Ovary (tissue), 9 donors: ENCODE measurements around the gene HRG. TPM values are rescaled to one million over a fixed set of nuclear protein-coding genes. Genes with fewer than 3 reads are reported as not detected.

Experiments
- DNase-seq, 5 donors: peaks; one replicate each; pipeline ENCODE4 v3.0.0-alpha.2; 2019 to 2020
- H3K27ac ChIP-seq, 2 donors: fragments of 200-600 bp; one replicate each; pipeline versions ENCODE4 v1.5.1 to v1.8.0; 2019 to 2022
- H3K27me3 ChIP-seq: fragments of 200-600 bp; one replicate; pipeline ENCODE4 v1.8.0; 2022
- H3K36me3 ChIP-seq: fragments of 200-600 bp; sonication (generic); one replicate; pipeline ENCODE4 v1.5.1; 2019
- H3K4me1 ChIP-seq: one replicate; pipeline ENCODE4 v1.8.1; 2013; ENCODE audit warnings: mild to moderate bottlenecking, moderate library complexity; ENCODE audit not compliant: insufficient read depth
- H3K4me3 ChIP-seq: fragments of 200-600 bp; sonication (generic); one replicate; pipeline ENCODE4 v1.5.1; 2017
- H3K9me3 ChIP-seq, 2 donors: fragments of 200-600 bp in 1 of 2; sonication (generic) in 1 of 2; one replicate each; pipeline versions ENCODE4 v1.5.1 to v1.8.1; 2013 to 2019; ENCODE audit warnings: mild to moderate bottlenecking in 1 of 2, moderate library complexity in 1 of 2
- CTCF ChIP-seq, 3 donors: fragments of 450-650 bp in 2 of 3; fragments of 200-600 bp in 1 of 3; IDR thresholded peaks; one replicate each; pipeline versions ENCODE4 v1.5.1 to v1.8.0; 2016 to 2022; ENCODE audit warnings: antibody characterized with exemption in 3 of 3, mild to moderate bottlenecking in 1 of 3
- EP300 ChIP-seq: sonication (generic); formaldehyde crosslinking; IDR thresholded peaks from one replicate; pipeline ENCODE4 v1.6.1; 2017; ENCODE audit warnings: antibody characterized with exemption
- POLR2A ChIP-seq: fragments of 450-650 bp; IDR thresholded peaks from one replicate; pipeline ENCODE4 v1.6.1; 2017; ENCODE audit warnings: antibody characterized with exemption, mild to moderate bottlenecking, moderate library complexity
- WGBS, 3 donors: extraction: QIAGEN DNeasy Blood & Tissue Kit in 1 of 3; methylation state at CpG; one replicate each; pipeline versions ENCODE4 v1.1.5 to v1.1.7; 2013 to 2017; 5-methylcytosine and 5-hydroxymethylcytosine counted together
- intact Hi-C, 4 donors: fragments of 100-400 bp; cut with DNase I; formaldehyde crosslinking; loops; one replicate each; pipeline versions ENCODE4 v1.11.0 to v1.15.1; 2022 to 2023
- polyA plus RNA-seq, 2 donors: library from polyadenylated mRNA; stranded (reverse); fragments of 200-250 nt in 1 of 2; fragments of 350-450 nt in 1 of 2; fragmentation: Illumina TruSeq in 1 of 2; extraction: RNeasy Lipid Tissue Mini Kit (QIAGEN cat#74804) in 1 of 2; gene quantifications; one replicate each; pipeline ENCODE4 v1.2.3, GENCODE V29; 2013 to 2014
- small RNA-seq: library from RNA; depleted of rRNA; stranded (forward); fragments of <200 nt; gene quantifications from one replicate; pipeline ENCODE3, GENCODE V24; 2016
- total RNA-seq, 7 donors: library from RNA; depleted of rRNA in 2 of 7; stranded (reverse); fragments of >200 nt in 2 of 7; fragmentation: NEBNext Ultra II Directional in 3 of 7; extraction: Animal tissue kit (Norgen Biotek cat#: 25700) in 3 of 7; gene quantifications; one replicate each; pipeline versions ENCODE4 v1.1.0 to v1.2.4, GENCODE V29; 2016 to 2023
- donor health status: DM: no; HTN: no; CAD: no; lungs with moderate emphysema.
- donor health status: DM: no; HTN: no; CAD: no.
- donor health status: Bipolar disorder and iron deficiency.
- donor health status: DM: yes; HTN: yes; CAD: no.
- donor health status: DM: no; HTN: no; CAD: no.
- donor health status: DM: yes; HTN: yes; CAD: no.

Gene HRG
- total and polyA plus RNA-seq, 9 donors: 0.13 TPM; not detected in 8

GRCh38 chr3:186724911-186725310 is 59.1 kb downstream of the HRG start:
- H3K27me3 ChIP-seq: no peaks in the 10 kb centered on the region
- 81 to 85% (median 83%) methylated on average over 12 of the region's 12 CpGs for WGBS, 3 donors
- no peak overlapping the region for H3K4me3 ChIP-seq
- H3K4me1 ChIP-seq: no peaks in the 10 kb centered on the region
- DNase-seq: no peak
- no peak overlapping the region for H3K27ac ChIP-seq
- TF ChIP-seq EP300 (no peak), POLR2A (no peak), CTCF (IDR thresholded peaks at IDR 0.05) (no peak)
- no peaks in the 10 kb centered on the region for H3K9me3 ChIP-seq
- H3K36me3 ChIP-seq: no peaks in the 10 kb centered on the region
- intact Hi-C loops: no loop called here

Small RNA genes within 50 kb of the gene (small RNA-seq; reads per million reads assigned to genes)
- not detected for gene RF00017

Other genes starting within 250 kb of the HRG start
- 1 to 10 TPM; 1.2 to 3.3 (median 2.2) TPM for gene CRYGS, start 121.6 kb upstream of the HRG start, total RNA-seq
- 1 to 10 TPM; 1.6 to 2.4 TPM for gene CRYGS, start 121.6 kb upstream of the HRG start, polyA plus RNA-seq
- 10 to 100 TPM in 5 of 7 donors, 1 to 10 TPM in 2; 8.8 to 12.4 (median 10.6) TPM for gene TBCCD1, start 98.7 kb upstream of the HRG start, total RNA-seq
- gene TBCCD1, start 98.7 kb upstream of the HRG start, polyA plus RNA-seq: 10 to 100 TPM in 1 of 2 donors, 1 to 10 TPM in 1; 6.9 to 11.1 TPM
- gene DNAJB11, start 95.3 kb upstream of the HRG start, total RNA-seq: 10 to 100 TPM; 17.7 to 33.4 (median 22.3) TPM
- gene DNAJB11, start 95.3 kb upstream of the HRG start, polyA plus RNA-seq: 10 to 100 TPM; 23.8 to 38.2 TPM
- 1 to 10 TPM in 1 of 7 donors, under 1 TPM in 1, not detected in 5; 0.25 to 1.7 TPM for gene AHSG, start 53.0 kb upstream of the HRG start, total RNA-seq
- not detected for gene AHSG, start 53.0 kb upstream of the HRG start, polyA plus RNA-seq
- not detected for gene FETUB, start 25.6 kb upstream of the HRG start, total RNA-seq
- gene FETUB, start 25.6 kb upstream of the HRG start, polyA plus RNA-seq: not detected
- under 1 TPM in 3 of 7 donors, not detected in 4; 0.23 to 0.52 (median 0.48) TPM for gene KNG1, start 51.3 kb downstream of the HRG start, total RNA-seq
- gene KNG1, start 51.3 kb downstream of the HRG start, polyA plus RNA-seq: not detected
- gene EIF4A2, start 117.6 kb downstream of the HRG start, total RNA-seq: 100 to 1,000 TPM; 347 to 961 (median 629) TPM
- 100 to 1,000 TPM; 774 to 842 TPM for gene EIF4A2, start 117.6 kb downstream of the HRG start, polyA plus RNA-seq
- gene RFC4, start 140.5 kb downstream of the HRG start, total RNA-seq: 10 to 100 TPM; 11.9 to 17.8 (median 13.8) TPM
- 10 to 100 TPM; 12.3 to 18.6 TPM for gene RFC4, start 140.5 kb downstream of the HRG start, polyA plus RNA-seq
- 1 to 10 TPM in 1 of 7 donors, not detected in 6; 1.1 TPM for gene ADIPOQ, start 176.7 kb downstream of the HRG start, total RNA-seq
- gene ADIPOQ, start 176.7 kb downstream of the HRG start, polyA plus RNA-seq: 1 to 10 TPM in 1 of 2 donors, not detected in 1; 6.0 TPM